Measurements from ENCODE around the gene RFX8.
"Not testable (repeated sequence)": the region's sequence is repeated elsewhere in the genome, so short reads cannot be mapped to it uniquely, and the experiment has no call there.

Gene RFX8

DNA sequence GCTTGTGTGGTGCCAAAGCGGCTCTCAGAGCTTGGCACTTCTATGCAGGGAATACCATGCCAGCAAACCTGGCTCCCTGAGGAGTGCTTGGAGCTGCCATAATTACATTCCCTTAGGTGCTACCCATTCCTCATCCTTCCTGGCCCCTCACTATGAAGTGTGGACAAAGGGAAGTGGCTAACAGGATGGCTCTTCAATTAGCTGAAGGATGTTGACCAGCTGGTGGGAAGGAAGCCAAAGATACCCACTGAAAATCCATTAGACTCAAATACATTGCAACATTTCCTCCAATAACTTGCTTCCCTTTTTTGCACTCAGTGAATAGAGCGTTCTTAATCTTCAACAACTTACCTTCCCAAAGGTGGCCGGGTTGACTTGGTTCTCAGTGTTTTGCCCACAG is 8.5 kb downstream of the RFX8 start:
- no peak overlapping the region for H3K27ac ChIP-seq (ENCODE audit: low read depth, low read length)
- H3K9me3 ChIP-seq (ENCODE audit: low read length), result no peaks in the 10 kb centered on the region
- H3K27me3 ChIP-seq (ENCODE audit: control insufficient read depth in 1 of 2, insufficient read depth in 2 of 2, low read length in 2 of 2), result no peaks in the 10 kb centered on the region
- no peak overlapping the region for H3K9ac ChIP-seq (ENCODE audit: low read length)
- no peaks in the 10 kb centered on the region for H3K36me3 ChIP-seq (ENCODE audit: insufficient read depth, low read length)
- H3K4me1 ChIP-seq (ENCODE audit: insufficient read depth, low read length), result no peaks in the 10 kb centered on the region
- H3K4me3 ChIP-seq (ENCODE audit: low read depth in 1 of 2, low read length in 2 of 2), result no peak overlapping the region

- Histone ChIP-seq H3K27me3 (ENCODE audit: control insufficient read depth in 1 of 2, insufficient read depth in 2 of 2, low read length in 2 of 2) (no peaks in the 10 kb centered on the region), H3K4me3 (ENCODE audit: low read depth in 1 of 2, low read length in 2 of 2) (no peak overlapping the region), H3K9me3 (ENCODE audit: low read length) (no peaks in the 10 kb centered on the region), H3K9ac (ENCODE audit: low read length) (no peak overlapping the region), H3K4me1 (ENCODE audit: insufficient read depth, low read length) (no peaks in the 10 kb centered on the region), H3K27ac (ENCODE audit: low read depth, low read length) (no peak overlapping the region), H3K36me3 (ENCODE audit: insufficient read depth, low read length) (no peaks in the 10 kb centered on the region)
Measured at GRCh38 chr2:101464841-101465240, 10.1 kb downstream of the RFX8 start.

GRCh38 chr2:101463911-101464641 is 10.8 kb downstream of the RFX8 start:
- Histone ChIP-seq H3K27ac (ENCODE audit: low read depth, low read length) (no peak overlapping the region), H3K4me1 (ENCODE audit: insufficient read depth, low read length) (no peaks in the 10 kb centered on the region), H3K36me3 (ENCODE audit: insufficient read depth, low read length) (no peaks in the 10 kb centered on the region)

GRCh38 chr2:101463421-101463820 is 11.5 kb downstream of the RFX8 start:
- H3K27me3 ChIP-seq (ENCODE audit: control insufficient read depth in 1 of 2, insufficient read depth in 2 of 2, low read length in 2 of 2), result no peaks in the 10 kb centered on the region
- H3K36me3 ChIP-seq (ENCODE audit: insufficient read depth, low read length), result no peaks in the 10 kb centered on the region
- H3K9me3 ChIP-seq (ENCODE audit: low read length), result no peaks in the 10 kb centered on the region
- no peak overlapping the region for H3K4me3 ChIP-seq (ENCODE audit: low read depth in 1 of 2, low read length in 2 of 2)
- no peaks in the 10 kb centered on the region for H3K4me1 ChIP-seq (ENCODE audit: insufficient read depth, low read length)
- H3K9ac ChIP-seq (ENCODE audit: low read length), result no peak overlapping the region
- no peak overlapping the region for H3K27ac ChIP-seq (ENCODE audit: low read depth, low read length)

More at GRCh38 chr2:101463911-101464641, 10.8 kb downstream of the RFX8 start:
- Histone ChIP-seq H3K9ac (ENCODE audit: low read length) (no peak overlapping the region), H3K9me3 (ENCODE audit: low read length) (no peaks in the 10 kb centered on the region), H3K27me3 (ENCODE audit: control insufficient read depth in 1 of 2, insufficient read depth in 2 of 2, low read length in 2 of 2) (no peaks in the 10 kb centered on the region), H3K4me3 (ENCODE audit: low read depth in 1 of 2, low read length in 2 of 2) (no peak overlapping the region)

- no peak overlapping the region for H3K27ac ChIP-seq (ENCODE audit: low read depth, low read length)
- no peaks in the 10 kb centered on the region for H3K4me1 ChIP-seq (ENCODE audit: insufficient read depth, low read length)
- no peak overlapping the region for H3K4me3 ChIP-seq (ENCODE audit: low read depth in 1 of 2, low read length in 2 of 2)
- no peaks in the 10 kb centered on the region for H3K9me3 ChIP-seq (ENCODE audit: low read length)
- H3K27me3 ChIP-seq (ENCODE audit: control insufficient read depth in 1 of 2, insufficient read depth in 2 of 2, low read length in 2 of 2), result no peaks in the 10 kb centered on the region
- H3K36me3 ChIP-seq (ENCODE audit: insufficient read depth, low read length), result no peaks in the 10 kb centered on the region
- H3K9ac ChIP-seq (ENCODE audit: low read length), result no peak overlapping the region
Measured at GRCh38 chr2:101461381-101461780, 13.5 kb downstream of the RFX8 start.

GRCh38 chr2:101454408-101454807 is 20.5 kb downstream of the RFX8 start:
- not testable (repeated sequence) for H3K27ac ChIP-seq (ENCODE audit: low read depth, low read length); H3K4me1 ChIP-seq (ENCODE audit: insufficient read depth, low read length); H3K9ac ChIP-seq (ENCODE audit: low read length); H3K36me3 ChIP-seq (ENCODE audit: insufficient read depth, low read length); H3K9me3 ChIP-seq (ENCODE audit: low read length); H3K27me3 ChIP-seq (ENCODE audit: control insufficient read depth in 1 of 2, insufficient read depth in 2 of 2, low read length in 2 of 2); H3K4me3 ChIP-seq (ENCODE audit: low read depth in 1 of 2, low read length in 2 of 2)

DNA sequence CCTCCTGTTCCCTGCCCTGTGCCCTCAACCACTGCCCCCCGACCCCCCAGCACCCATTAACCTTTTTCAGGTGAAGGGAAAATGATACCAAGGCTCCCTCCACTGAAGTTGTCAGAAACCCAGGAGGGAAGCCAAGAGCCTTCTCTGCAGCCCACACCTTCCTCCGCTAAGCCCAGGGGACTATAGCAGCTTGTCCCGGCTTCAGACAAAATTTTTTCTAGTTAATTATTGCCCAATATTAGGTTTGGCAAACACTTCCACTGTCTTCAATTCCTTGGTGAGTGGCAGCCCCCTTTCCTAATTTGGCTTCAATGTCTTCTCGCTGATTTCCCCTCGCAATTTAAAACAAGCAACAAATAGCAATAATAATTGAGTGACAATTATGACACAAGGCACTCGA is 23.9 kb downstream of the RFX8 start:
- H3K27ac ChIP-seq (ENCODE audit: low read depth, low read length), result no peak overlapping the region
- H3K27me3 ChIP-seq (ENCODE audit: control insufficient read depth in 1 of 2, insufficient read depth in 2 of 2, low read length in 2 of 2), result no peaks in the 10 kb centered on the region
- H3K9ac ChIP-seq (ENCODE audit: low read length), result no peak overlapping the region
- H3K36me3 ChIP-seq (ENCODE audit: insufficient read depth, low read length), result no peaks in the 10 kb centered on the region
- no peaks in the 10 kb centered on the region for H3K4me1 ChIP-seq (ENCODE audit: insufficient read depth, low read length)
- no peaks in the 10 kb centered on the region for H3K9me3 ChIP-seq (ENCODE audit: low read length)
- H3K4me3 ChIP-seq (ENCODE audit: low read depth in 1 of 2, low read length in 2 of 2), result no peak overlapping the region

- Histone ChIP-seq H3K9me3 (ENCODE audit: low read length) (no peaks in the 10 kb centered on the region), H3K9ac (ENCODE audit: low read length) (no peak overlapping the region), H3K4me3 (ENCODE audit: low read depth in 1 of 2, low read length in 2 of 2) (no peak overlapping the region), H3K36me3 (ENCODE audit: insufficient read depth, low read length) (no peaks in the 10 kb centered on the region), H3K27me3 (ENCODE audit: control insufficient read depth in 1 of 2, insufficient read depth in 2 of 2, low read length in 2 of 2) (no peaks in the 10 kb centered on the region), H3K27ac (ENCODE audit: low read depth, low read length) (no peak overlapping the region), H3K4me1 (ENCODE audit: insufficient read depth, low read length) (no peaks in the 10 kb centered on the region)
Measured at GRCh38 chr2:101446869-101447268, 28.0 kb downstream of the RFX8 start.

DNA sequence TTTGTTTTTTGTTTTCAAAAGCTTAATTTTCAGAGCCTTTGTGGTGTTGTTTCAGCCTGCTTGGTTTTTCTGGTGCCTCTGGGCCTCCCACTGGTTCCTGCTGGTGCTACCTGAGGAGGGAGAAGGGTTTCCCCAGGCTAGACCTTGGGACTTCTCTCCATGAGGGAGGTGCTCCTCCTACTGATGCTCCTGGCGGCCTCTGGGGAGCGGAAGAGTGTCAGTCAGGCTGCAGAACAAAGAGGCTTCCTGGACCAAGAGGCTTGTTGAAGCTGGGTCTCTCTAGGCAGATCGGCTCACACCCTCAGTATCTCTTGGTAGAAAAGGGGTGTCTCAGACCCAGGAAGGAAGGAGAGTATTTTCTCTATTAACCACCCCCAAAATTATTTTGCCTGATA is 32.2 kb downstream of the RFX8 start:
- Histone ChIP-seq H3K9ac (ENCODE audit: low read length) (no peak overlapping the region), H3K36me3 (ENCODE audit: insufficient read depth, low read length) (no peaks in the 10 kb centered on the region), H3K27me3 (ENCODE audit: control insufficient read depth in 1 of 2, insufficient read depth in 2 of 2, low read length in 2 of 2) (no peaks in the 10 kb centered on the region), H3K9me3 (ENCODE audit: low read length) (no peaks in the 10 kb centered on the region), H3K4me3 (ENCODE audit: low read depth in 1 of 2, low read length in 2 of 2) (no peak overlapping the region), H3K27ac (ENCODE audit: low read depth, low read length) (no peak overlapping the region), H3K4me1 (ENCODE audit: insufficient read depth, low read length) (no peaks in the 10 kb centered on the region)

DNA sequence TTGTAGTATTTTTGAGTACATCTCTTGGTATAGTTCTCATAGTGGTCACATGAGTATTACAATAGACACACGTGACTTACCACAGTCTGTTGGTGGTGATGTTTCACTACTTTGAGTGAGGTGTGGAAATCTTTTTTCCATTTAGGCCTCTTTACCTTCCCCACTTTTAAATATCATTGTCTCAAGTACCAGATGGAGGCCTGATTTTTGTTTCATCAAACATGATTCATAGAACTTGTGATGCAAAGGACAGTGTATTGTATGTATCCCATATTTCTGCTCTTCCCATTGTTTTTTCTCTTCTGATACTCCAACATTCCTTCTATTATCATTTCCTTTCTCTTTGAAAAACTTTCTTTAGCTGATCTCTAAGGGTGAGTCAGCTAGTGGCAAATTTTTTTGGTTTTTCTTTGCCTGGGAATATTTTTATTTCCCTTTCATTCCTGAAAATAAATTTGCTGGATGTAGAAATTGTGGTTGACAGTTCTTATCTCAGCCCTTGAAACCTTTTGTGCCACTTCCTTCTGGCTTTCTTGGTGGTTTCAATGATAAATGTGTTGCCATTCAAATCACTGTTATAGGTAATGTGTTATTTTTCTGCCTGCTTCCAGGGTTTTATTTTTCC is 32.8 kb downstream of the RFX8 start:
- no peaks in the 10 kb centered on the region for H3K36me3 ChIP-seq (ENCODE audit: insufficient read depth, low read length)

GRCh38 chr2:101440127-101440738 is 34.7 kb downstream of the RFX8 start:
- no peaks in the 10 kb centered on the region for H3K4me1 ChIP-seq (ENCODE audit: insufficient read depth, low read length)
- H3K9ac ChIP-seq (ENCODE audit: low read length), result no peak overlapping the region
- H3K27me3 ChIP-seq (ENCODE audit: control insufficient read depth in 1 of 2, insufficient read depth in 2 of 2, low read length in 2 of 2), result no peaks in the 10 kb centered on the region

More for the DNA sequence above, 32.8 kb downstream of the RFX8 start:
- Histone ChIP-seq H3K9ac (ENCODE audit: low read length) (no peak overlapping the region), H3K9me3 (ENCODE audit: low read length) (no peaks in the 10 kb centered on the region), H3K27ac (ENCODE audit: low read depth, low read length) (no peak overlapping the region), H3K4me1 (ENCODE audit: insufficient read depth, low read length) (no peaks in the 10 kb centered on the region), H3K4me3 (ENCODE audit: low read depth in 1 of 2, low read length in 2 of 2) (no peak overlapping the region), H3K27me3 (ENCODE audit: control insufficient read depth in 1 of 2, insufficient read depth in 2 of 2, low read length in 2 of 2) (no peaks in the 10 kb centered on the region)

More at GRCh38 chr2:101440127-101440738, 34.7 kb downstream of the RFX8 start:
- Histone ChIP-seq H3K27ac (ENCODE audit: low read depth, low read length) (no peak overlapping the region), H3K9me3 (ENCODE audit: low read length) (no peaks in the 10 kb centered on the region), H3K4me3 (ENCODE audit: low read depth in 1 of 2, low read length in 2 of 2) (no peak overlapping the region), H3K36me3 (ENCODE audit: insufficient read depth, low read length) (no peaks in the 10 kb centered on the region)
